Spinal cord (tissue), 10 donors: ENCODE results near the gene VPS37C. TPM values are rescaled to one million over a fixed set of nuclear protein-coding genes. Genes with fewer than 3 reads are reported as not detected.
"Not testable (repeated sequence)": the region's sequence is repeated elsewhere in the genome, so short reads cannot be mapped to it uniquely, and the experiment has no call there.

Experiments
- DNase-seq, 6 donors: peaks; one replicate each; pipeline versions ENCODE4 v3.0.0 to v3.0.0-alpha.2; 2013 to 2015; ENCODE audit warnings: low spot score in 6 of 6, low read depth in 4 of 6
- H3K27ac ChIP-seq: one replicate; pipeline ENCODE4 v1.5.1; 2013; ENCODE audit warnings: low read depth, low read length, control low read depth
- H3K27me3 ChIP-seq: one replicate; pipeline ENCODE4 v1.6.1; 2013; ENCODE audit warnings: low read length; ENCODE audit not compliant: control insufficient read depth, insufficient read depth
- H3K36me3 ChIP-seq: one replicate; pipeline ENCODE4 v1.6.1; 2013; ENCODE audit warnings: low read length; ENCODE audit not compliant: control insufficient read depth, insufficient read depth
- H3K4me1 ChIP-seq: one replicate; pipeline ENCODE4 v1.6.1; 2013; ENCODE audit warnings: low read length; ENCODE audit not compliant: control insufficient read depth, insufficient read depth
- H3K4me3 ChIP-seq: one replicate; pipeline ENCODE4 v1.5.1; 2013; ENCODE audit warnings: low read depth, low read length, control low read depth
- H3K9me3 ChIP-seq: one replicate; pipeline ENCODE4 v1.6.1; 2013; ENCODE audit warnings: low read length; ENCODE audit not compliant: control insufficient read depth, insufficient read depth
- WGBS: methylation state at CpG from one replicate; pipeline ENCODE4 v1.1.5; 2013; ENCODE audit warnings: missing lambda C conversion rate; ENCODE audit not compliant: insufficient coverage; 5-methylcytosine and 5-hydroxymethylcytosine counted together
- polyA plus RNA-seq, 2 donors: library from polyadenylated mRNA; unstranded; fragments of 120-200 nt; gene quantifications; one replicate each; pipeline ENCODE4 v1.2.1, GENCODE V29; 2013; ENCODE audit not compliant: insufficient read length in 2 of 2
- total RNA-seq, 2 donors: library from RNA; depleted of rRNA in 1 of 2; stranded (reverse); fragments of 120-200 nt in 1 of 2; fragments of >200 nt in 1 of 2; gene quantifications; one replicate each; pipeline versions ENCODE4 v1.2.3 to v1.2.4, GENCODE V29; 2013 to 2014
- donor health status: healthy.

VPS37C gene
- total and polyA plus RNA-seq, 4 donors = 4.8 to 16.5 (median 12.7) TPM

- no peak for DNase-seq
- Histone ChIP-seq H3K27me3 (no peaks in the 10 kb centered on the region), H3K4me1 (no peaks in the 10 kb centered on the region), H3K9me3 (no peaks in the 10 kb centered on the region), H3K27ac (no peak overlapping the region), H3K4me3 (no peak overlapping the region), H3K36me3 (no peaks in the 10 kb centered on the region)
- 86% methylated on average over 3 of the region's 3 CpGs for WGBS
Observed at GRCh38 chr11:61107888-61108287, 53.3 kb downstream of the VPS37C start.

- H3K4me3 ChIP-seq = no peak overlapping the region
- no peaks in the 10 kb centered on the region for H3K36me3 ChIP-seq
- no peaks in the 10 kb centered on the region for H3K4me1 ChIP-seq
- 82% methylated on average over 11 of the region's 11 CpGs for WGBS
- no peak overlapping the region for H3K27ac ChIP-seq
- DNase-seq = no peak
- H3K27me3 ChIP-seq = no peaks in the 10 kb centered on the region
- H3K9me3 ChIP-seq = no peaks in the 10 kb centered on the region
Observed at GRCh38 chr11:61106894-61107470, 54.2 kb downstream of the VPS37C start.

- Histone ChIP-seq H3K4me3 (no peak overlapping the region), H3K9me3 (no peaks in the 10 kb centered on the region), H3K4me1 (no peaks in the 10 kb centered on the region), H3K36me3 (no peaks in the 10 kb centered on the region), H3K27me3 (no peaks in the 10 kb centered on the region), H3K27ac (no peak overlapping the region)
- WGBS = 87% methylated on average over 7 of the region's 7 CpGs
- DNase-seq = no peak
Observed at GRCh38 chr11:61106296-61106695, 54.9 kb downstream of the VPS37C start.

GRCh38 chr11:61104963-61105362 is 56.3 kb downstream of the VPS37C start:
- Histone ChIP-seq H3K4me1 (no peaks in the 10 kb centered on the region), H3K9me3 (no peaks in the 10 kb centered on the region), H3K27me3 (no peaks in the 10 kb centered on the region), H3K36me3 (no peaks in the 10 kb centered on the region), H3K27ac (no peak overlapping the region), H3K4me3 (no peak overlapping the region)
- DNase-seq = no peak
- 93% methylated on average over 7 of the region's 7 CpGs for WGBS

- H3K4me1 ChIP-seq = no peaks in the 10 kb centered on the region
- H3K27ac ChIP-seq = no peak overlapping the region
- no peaks in the 10 kb centered on the region for H3K9me3 ChIP-seq
- DNase-seq = no peak
- H3K4me3 ChIP-seq = no peak overlapping the region
- 96% methylated on average over 2 of the region's 3 CpGs for WGBS
- H3K27me3 ChIP-seq = no peaks in the 10 kb centered on the region
- no peaks in the 10 kb centered on the region for H3K36me3 ChIP-seq
Observed at GRCh38 chr11:61103851-61104423, 57.3 kb downstream of the VPS37C start.

GRCh38 chr11:61102667-61103571 is 58.3 kb downstream of the VPS37C start:
- no peaks in the 10 kb centered on the region for H3K9me3 ChIP-seq
- H3K4me1 ChIP-seq = no peaks in the 10 kb centered on the region
- no peaks in the 10 kb centered on the region for H3K36me3 ChIP-seq
- WGBS = 83% methylated on average over 20 of the region's 21 CpGs
- no peak overlapping the region for H3K27ac ChIP-seq
- H3K4me3 ChIP-seq = no peak overlapping the region
- no peaks in the 10 kb centered on the region for H3K27me3 ChIP-seq
- no peak for DNase-seq

- Histone ChIP-seq H3K4me1 (no peaks in the 10 kb centered on the region), H3K4me3 (no peak overlapping the region), H3K27me3 (no peaks in the 10 kb centered on the region), H3K9me3 (no peaks in the 10 kb centered on the region), H3K36me3 (no peaks in the 10 kb centered on the region), H3K27ac (no peak overlapping the region)
- 83% methylated on average over 4 of the region's 4 CpGs for WGBS
- no peak for DNase-seq
Observed at GRCh38 chr11:61098778-61099177, 62.4 kb downstream of the VPS37C start.

- H3K27me3 ChIP-seq, DNase-seq, H3K36me3 ChIP-seq, H3K9me3 ChIP-seq, H3K4me1 ChIP-seq, H3K4me3 ChIP-seq, H3K27ac ChIP-seq: not testable (repeated sequence)
- no CpG with 5 or more reads among the region's 2 CpGs for WGBS
Observed at GRCh38 chr11:61098261-61098660, 63.0 kb downstream of the VPS37C start.

GRCh38 chr11:61095021-61095420 is 66.2 kb downstream of the VPS37C start:
- DNase-seq = no peak
- WGBS = no CpG with 5 or more reads among the region's 7 CpGs
- Histone ChIP-seq H3K9me3 (no peaks in the 10 kb centered on the region), H3K27me3 (no peaks in the 10 kb centered on the region), H3K27ac (no peak overlapping the region), H3K4me3 (no peak overlapping the region), H3K36me3 (no peaks in the 10 kb centered on the region), H3K4me1 (no peaks in the 10 kb centered on the region)
